Choroid plexus epithelial cell (primary cell): ENCODE data around the gene SLC51A.

ENCODE experiments used
- DNase-seq: peaks from one replicate; pipeline ENCODE4 v3.0.0-alpha.2; 2010; ENCODE audit warnings: low read depth
- H3K4me3 ChIP-seq: 2 replicates; pipeline ENCODE4 v1.5.1; 2011; ENCODE audit warnings: low read depth, mild to moderate bottlenecking, control low read depth, low read length, moderate library complexity
- CTCF ChIP-seq: conservative IDR thresholded peaks from 2 replicates; pipeline ENCODE4 v1.5.1; 2011; ENCODE audit warnings: low read depth, mild to moderate bottlenecking, control low read depth, inconsistent platforms, low read length, moderate library complexity

The SLC51A gene

GRCh38 chr3:196254376-196255283 is 38.3 kb downstream of the SLC51A start:
- no peak overlapping the region for H3K4me3 ChIP-seq
- no peak for DNase-seq
- TF ChIP-seq CTCF: no peak

GRCh38 chr3:196255776-196256175 is 39.4 kb downstream of the SLC51A start:
- DNase-seq: no peak
- no peak for TF ChIP-seq CTCF

GRCh38 chr3:196260784-196261183 is 44.5 kb downstream of the SLC51A start:
- H3K4me3 ChIP-seq: no peak overlapping the region
- DNase-seq: no peak
- TF ChIP-seq CTCF: no peak

More at GRCh38 chr3:196255776-196256175, 39.4 kb downstream of the SLC51A start:
- no peak overlapping the region for H3K4me3 ChIP-seq

- H3K4me3 ChIP-seq: no peak overlapping the region
- DNase-seq: no peak
- TF ChIP-seq CTCF: no peak
Measured at GRCh38 chr3:196263819-196264218, 47.5 kb downstream of the SLC51A start.

GRCh38 chr3:196268284-196269163 is 52.2 kb downstream of the SLC51A start:
- peak; percentile 88 for DNase-seq
- H3K4me3 ChIP-seq: no peak overlapping the region
- TF ChIP-seq CTCF: no peak

GRCh38 chr3:196270499-196270898 is 54.2 kb downstream of the SLC51A start:
- no peak for DNase-seq
- H3K4me3 ChIP-seq: no peak overlapping the region
- no peak for TF ChIP-seq CTCF
